ENCODE results near the gene FAM13A. TPM values are rescaled to one million over a fixed set of nuclear protein-coding genes. Genes with fewer than 3 reads are reported as not detected.

Gene FAM13A
- total and polyA plus RNA-seq, 2 donors (not counting 1 experiment from before 2014, with no cell fraction given): 0.51 to 2.1 TPM

DNA sequence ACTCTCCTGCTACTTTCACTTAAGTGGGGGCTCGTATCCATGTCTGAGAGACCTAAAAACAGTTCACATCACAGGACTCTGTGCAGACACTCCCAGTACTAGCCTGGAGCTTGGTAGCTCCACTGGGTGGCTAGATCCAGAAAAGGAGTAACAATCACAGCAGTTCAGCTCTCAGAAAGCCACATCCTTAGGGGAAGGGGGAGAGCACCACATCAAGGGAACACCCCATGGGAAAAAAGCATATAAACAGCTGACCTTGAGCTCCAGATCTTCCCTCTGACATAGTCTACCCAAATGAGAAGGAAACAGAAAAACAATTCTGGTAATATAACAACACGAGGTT lies 175.8 kb downstream of the FAM13A start:
- no peak overlapping the region for H3K4me3 ChIP-seq (ENCODE audit: control extremely low read depth in 1 of 5, extremely low read depth in 1 of 5, insufficient read depth in 1 of 5, low read depth in 2 of 5, low read length in 4 of 5)
- no peak overlapping the region for H3K9ac ChIP-seq (ENCODE audit: low read length)
- H3K9me3 ChIP-seq (ENCODE audit: control extremely low read depth in 1 of 3, control insufficient read depth in 2 of 3, insufficient read depth in 1 of 3, low read length in 2 of 3): no peaks in the 10 kb centered on the region
- H3K4me2 ChIP-seq (replicated peaks; ENCODE audit: low read depth, low read length, poor library complexity, severe bottlenecking): no peak overlapping the region
- no peak overlapping the region for H2AFZ ChIP-seq (ENCODE audit: insufficient read depth, low read depth, low read length, poor library complexity, severe bottlenecking)
- WGBS (ENCODE audit: insufficient coverage): no CpG with 5 or more reads among the region's 2 CpGs
- ChIA-PET CTCF (no interaction called here), POLR2A (no interaction called here)
- H3K27ac ChIP-seq (ENCODE audit: low read length in 2 of 2): no peak overlapping the region
- intact Hi-C loops (cut with micrococcal nuclease): no loop called here
- no peaks in the 10 kb centered on the region for H3K36me3 ChIP-seq (replicated peaks in 1 of 2; ENCODE audit: control extremely low read depth in 1 of 2, control insufficient read depth in 1 of 2, extremely low read depth in 1 of 2, insufficient read depth in 2 of 2, low read length in 1 of 2)
- Mint-ChIP-seq H3K4me3 (no peak overlapping the region), H3K4me1 (no peaks in the 10 kb centered on the region), H3K9me3 (ENCODE audit: insufficient read depth) (no peaks in the 10 kb centered on the region), H3K27ac (no peak overlapping the region), H3K27me3 (peaks cover 9% of the 10 kb centered on the region)
- H3K79me2 ChIP-seq (ENCODE audit: control insufficient read depth, insufficient read depth, low read length): no peaks in the 10 kb centered on the region
- ATAC-seq (ENCODE audit: low read depth) (no peak), DNase-seq (no peak)
- H3K4me1 ChIP-seq (ENCODE audit: control insufficient read depth in 2 of 2, insufficient read depth in 2 of 2, low read length in 2 of 2): no peaks in the 10 kb centered on the region
- no peaks in the 10 kb centered on the region for H3K27me3 ChIP-seq (replicated peaks in 1 of 4; ENCODE audit: control extremely low read depth in 1 of 4, control insufficient read depth in 3 of 4, insufficient read depth in 4 of 4, low read length in 3 of 4)
- TF ChIP-seq, protein P1, sequence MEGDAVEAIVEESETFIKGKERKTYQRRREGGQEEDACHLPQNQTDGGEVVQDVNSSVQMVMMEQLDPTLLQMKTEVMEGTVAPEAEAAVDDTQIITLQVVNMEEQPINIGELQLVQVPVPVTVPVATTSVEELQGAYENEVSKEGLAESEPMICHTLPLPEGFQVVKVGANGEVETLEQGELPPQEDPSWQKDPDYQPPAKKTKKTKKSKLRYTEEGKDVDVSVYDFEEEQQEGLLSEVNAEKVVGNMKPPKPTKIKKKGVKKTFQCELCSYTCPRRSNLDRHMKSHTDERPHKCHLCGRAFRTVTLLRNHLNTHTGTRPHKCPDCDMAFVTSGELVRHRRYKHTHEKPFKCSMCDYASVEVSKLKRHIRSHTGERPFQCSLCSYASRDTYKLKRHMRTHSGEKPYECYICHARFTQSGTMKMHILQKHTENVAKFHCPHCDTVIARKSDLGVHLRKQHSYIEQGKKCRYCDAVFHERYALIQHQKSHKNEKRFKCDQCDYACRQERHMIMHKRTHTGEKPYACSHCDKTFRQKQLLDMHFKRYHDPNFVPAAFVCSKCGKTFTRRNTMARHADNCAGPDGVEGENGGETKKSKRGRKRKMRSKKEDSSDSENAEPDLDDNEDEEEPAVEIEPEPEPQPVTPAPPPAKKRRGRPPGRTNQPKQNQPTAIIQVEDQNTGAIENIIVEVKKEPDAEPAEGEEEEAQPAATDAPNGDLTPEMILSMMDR (IDR thresholded peaks at IDR 0.05): no peak
- TF ChIP-seq EZH2 (IDR thresholded peaks at IDR 0.05; ENCODE audit: borderline replicate concordance, insufficient read depth, low read depth, low read length, poor library complexity, severe bottlenecking): no peak
- no peaks in the 10 kb centered on the region for H4K20me1 ChIP-seq (ENCODE audit: control insufficient read depth, insufficient read depth, low read length, poor library complexity, severe bottlenecking)

DNA sequence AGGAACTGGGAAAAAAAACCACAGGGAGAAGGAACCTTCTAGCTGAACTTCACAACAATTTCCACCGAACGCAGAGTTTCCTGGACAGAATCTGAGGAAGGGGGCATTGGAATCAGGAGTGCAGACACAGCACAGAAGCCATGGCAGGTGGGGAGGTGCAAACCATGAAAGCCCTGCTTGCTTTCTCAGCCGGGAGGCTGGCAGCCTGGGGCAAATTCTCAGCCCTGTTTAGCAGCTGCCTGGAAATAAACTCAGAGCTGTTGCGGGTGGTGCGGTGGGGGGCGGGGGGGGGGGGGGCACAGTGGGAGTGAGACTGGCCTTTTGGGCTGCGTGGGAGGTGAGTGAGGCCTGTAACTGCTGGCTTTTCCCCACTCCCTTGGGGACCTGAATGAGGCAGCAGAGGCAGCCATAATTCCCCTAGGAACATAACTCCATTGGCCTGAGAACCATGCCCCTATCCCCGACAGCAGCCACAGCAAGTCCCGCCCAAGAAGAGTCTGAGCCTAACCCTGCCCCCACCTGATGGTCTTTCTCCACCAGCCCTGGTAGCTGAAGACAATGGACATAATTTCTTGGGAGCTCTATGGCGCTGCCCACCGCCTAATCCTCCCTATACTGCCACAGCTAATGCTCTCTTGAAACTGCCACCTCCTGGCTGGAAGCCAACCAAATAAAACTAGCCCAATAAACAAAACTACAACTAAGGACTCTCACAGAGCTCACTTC lies 176.3 kb downstream of the FAM13A start:
- DNase-seq: no peak
- no peak overlapping the region for H2AFZ ChIP-seq (ENCODE audit: insufficient read depth, low read depth, low read length, poor library complexity, severe bottlenecking)
- ATAC-seq (ENCODE audit: low read depth): no peak

More for the DNA sequence above, 176.3 kb downstream of the FAM13A start:
- intact Hi-C loops (cut with micrococcal nuclease): no loop called here
- Mint-ChIP-seq H3K9me3 (ENCODE audit: insufficient read depth) (no peaks in the 10 kb centered on the region), H3K4me3 (no peak overlapping the region), H3K4me1 (no peaks in the 10 kb centered on the region), H3K27ac (no peak overlapping the region), H3K27me3 (peaks cover 9% of the 10 kb centered on the region)
- H3K79me2 ChIP-seq (ENCODE audit: control insufficient read depth, insufficient read depth, low read length): no peaks in the 10 kb centered on the region
- CTCF ChIA-PET: no interaction called here
- H3K36me3 ChIP-seq (replicated peaks in 1 of 2; ENCODE audit: control extremely low read depth in 1 of 2, control insufficient read depth in 1 of 2, extremely low read depth in 1 of 2, insufficient read depth in 2 of 2, low read length in 1 of 2): no peaks in the 10 kb centered on the region
- H3K4me2 ChIP-seq (replicated peaks; ENCODE audit: low read depth, low read length, poor library complexity, severe bottlenecking): no peak overlapping the region
- no peak overlapping the region for H3K9ac ChIP-seq (ENCODE audit: low read length)
- POLR2A ChIA-PET: no interaction called here
- no peak overlapping the region for H3K27ac ChIP-seq (ENCODE audit: low read length in 2 of 2)
- TF ChIP-seq EZH2 (IDR thresholded peaks at IDR 0.05; ENCODE audit: borderline replicate concordance, insufficient read depth, low read depth, low read length, poor library complexity, severe bottlenecking): no peak
- TF ChIP-seq, protein P1 (IDR thresholded peaks at IDR 0.05): no peak
- H3K4me1 ChIP-seq (ENCODE audit: control insufficient read depth in 2 of 2, insufficient read depth in 2 of 2, low read length in 2 of 2): no peaks in the 10 kb centered on the region
- H3K27me3 ChIP-seq (replicated peaks in 1 of 4; ENCODE audit: control extremely low read depth in 1 of 4, control insufficient read depth in 3 of 4, insufficient read depth in 4 of 4, low read length in 3 of 4): no peaks in the 10 kb centered on the region
- 91% methylated on average over 4 of the region's 11 CpGs for WGBS (ENCODE audit: insufficient coverage)
- H4K20me1 ChIP-seq (ENCODE audit: control insufficient read depth, insufficient read depth, low read length, poor library complexity, severe bottlenecking): no peaks in the 10 kb centered on the region
- H3K9me3 ChIP-seq (ENCODE audit: control extremely low read depth in 1 of 3, control insufficient read depth in 2 of 3, insufficient read depth in 1 of 3, low read length in 2 of 3): no peaks in the 10 kb centered on the region
- no peak overlapping the region for H3K4me3 ChIP-seq (ENCODE audit: control extremely low read depth in 1 of 5, extremely low read depth in 1 of 5, insufficient read depth in 1 of 5, low read depth in 2 of 5, low read length in 4 of 5)
